HTERT RPE-1 (cell line): ENCODE data around the gene NKD1.

Experiments used
- in situ Hi-C: fragments of 300-500 bp; cut with MboI; formaldehyde crosslinking; loops from 4 replicates; pipeline ENCODE4 v1.14.3; 2020; ENCODE audit warnings: low sequenced_read_pairs

Gene NKD1

GRCh38 chr16:50683689-50684374 is 135.6 kb downstream of the NKD1 start:
- in situ Hi-C loops: no loop called here

GRCh38 chr16:50684823-50685461 is 136.7 kb downstream of the NKD1 start:
- in situ Hi-C loops: no loop called here

- in situ Hi-C loops: no loop called here
Observed at GRCh38 chr16:50685462-50686063, 137.4 kb downstream of the NKD1 start.

- in situ Hi-C loops: no loop called here
Observed at GRCh38 chr16:50688083-50688482, 139.9 kb downstream of the NKD1 start.

GRCh38 chr16:50688867-50689266 is 140.7 kb downstream of the NKD1 start:
- in situ Hi-C loops: no loop called here

GRCh38 chr16:50690177-50690576 is 142.0 kb downstream of the NKD1 start:
- in situ Hi-C loops: no loop called here

- in situ Hi-C loops: no loop called here
Observed at GRCh38 chr16:50692644-50692998, 144.4 kb downstream of the NKD1 start.

GRCh38 chr16:50692999-50693781 is 145.0 kb downstream of the NKD1 start, which contains the start of gene NOD2:
TSS of gene NOD2 (plus strand) at chr16:50693606. CDS start at chr16:50699496, 5,890 bp downstream.
- in situ Hi-C loops: no loop called here

GRCh38 chr16:50694206-50694605 is 146.0 kb downstream of the NKD1 start:
- in situ Hi-C loops: no loop called here

GRCh38 chr16:50695017-50696000 is 147.1 kb downstream of the NKD1 start:
- in situ Hi-C loops: no loop called here

- in situ Hi-C loops: no loop called here
Observed at GRCh38 chr16:50696126-50696525, 147.9 kb downstream of the NKD1 start.

- in situ Hi-C loops: no loop called here
Observed at GRCh38 chr16:50696575-50697420, 148.6 kb downstream of the NKD1 start.

GRCh38 chr16:50697421-50697715 is 149.2 kb downstream of the NKD1 start:
- in situ Hi-C loops: no loop called here

- in situ Hi-C loops: no loop called here
Observed at GRCh38 chr16:50697881-50698767, 149.9 kb downstream of the NKD1 start.
